Measurements from ENCODE around the gene CACNA2D2. TPM values are rescaled to one million over a fixed set of nuclear protein-coding genes. Genes with fewer than 3 reads are reported as not detected.

CACNA2D2 gene
- total RNA-seq, 2 experiments from 2014 or later, result 0.60 to 0.62 TPM

- no peaks in the 10 kb centered on the region for H3K36me3 Mint-ChIP-seq (ENCODE audit: low read depth)
- no peak overlapping the region for H3K4me3 Mint-ChIP-seq
- DNase-seq, result no peak
- CTCF ChIA-PET, result interaction anchor here (1.0 to 1.4 kb wide), 2 partner anchors 10 to 123 kb away, joined by 3 to 5 read pairs; no protein-coding TSS in a partner anchor
- no peaks in the 10 kb centered on the region for H3K9me3 Mint-ChIP-seq
- H3K4me1 Mint-ChIP-seq, result peaks cover 15% of the 10 kb centered on the region
- no peak overlapping the region for H3K27ac Mint-ChIP-seq
- POLR2A ChIA-PET, result no interaction called here
- peaks cover 2% of the 10 kb centered on the region for H3K27me3 Mint-ChIP-seq
These were observed 134.3 kb downstream of the CACNA2D2 start for GRCh38 chr3:50369012-50369670.

DNA sequence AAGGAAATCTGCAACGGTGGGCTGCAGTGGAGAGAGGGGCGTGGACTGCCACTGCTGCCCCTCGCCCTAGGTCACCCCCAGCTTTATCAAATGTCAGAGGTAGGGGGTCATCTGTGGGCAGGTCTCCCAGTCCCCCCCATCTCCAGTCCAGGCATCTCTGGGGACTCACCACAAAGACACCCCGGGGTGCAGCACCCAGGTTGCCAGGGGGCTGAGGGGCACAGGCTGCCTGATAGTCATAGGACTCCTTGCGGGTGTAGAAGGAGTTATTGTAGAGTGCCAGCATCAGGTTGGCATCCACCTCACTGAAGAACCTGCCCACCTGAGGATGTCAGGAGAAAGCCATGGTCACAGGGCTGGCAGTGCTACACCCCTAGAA, 137.6 kb downstream of the CACNA2D2 start:
- Mint-ChIP-seq H3K9me3 (no peaks in the 10 kb centered on the region), H3K27me3 (no peaks in the 10 kb centered on the region), H3K36me3 (ENCODE audit: low read depth) (no peaks in the 10 kb centered on the region), H3K4me1 (peaks cover 13% of the 10 kb centered on the region), H3K27ac (peak overlapping the region; percentile 92), H3K4me3 (peak overlapping the region; percentile 76)
- DNase-seq, result no peak
- POLR2A ChIA-PET, result interaction anchor here (0.6 to 1.0 kb wide), 2 partner anchors 15 to 660 kb away, joined by 3 to 9 read pairs; partner anchors contain the start of genes CYB561D2 and NPRL2
- CTCF ChIA-PET, result interaction anchor here (1.0 to 1.1 kb wide), 3 partner anchors 9 to 226 kb away, joined by 3 to 4 read pairs (median 3); no protein-coding TSS in a partner anchor

DNA sequence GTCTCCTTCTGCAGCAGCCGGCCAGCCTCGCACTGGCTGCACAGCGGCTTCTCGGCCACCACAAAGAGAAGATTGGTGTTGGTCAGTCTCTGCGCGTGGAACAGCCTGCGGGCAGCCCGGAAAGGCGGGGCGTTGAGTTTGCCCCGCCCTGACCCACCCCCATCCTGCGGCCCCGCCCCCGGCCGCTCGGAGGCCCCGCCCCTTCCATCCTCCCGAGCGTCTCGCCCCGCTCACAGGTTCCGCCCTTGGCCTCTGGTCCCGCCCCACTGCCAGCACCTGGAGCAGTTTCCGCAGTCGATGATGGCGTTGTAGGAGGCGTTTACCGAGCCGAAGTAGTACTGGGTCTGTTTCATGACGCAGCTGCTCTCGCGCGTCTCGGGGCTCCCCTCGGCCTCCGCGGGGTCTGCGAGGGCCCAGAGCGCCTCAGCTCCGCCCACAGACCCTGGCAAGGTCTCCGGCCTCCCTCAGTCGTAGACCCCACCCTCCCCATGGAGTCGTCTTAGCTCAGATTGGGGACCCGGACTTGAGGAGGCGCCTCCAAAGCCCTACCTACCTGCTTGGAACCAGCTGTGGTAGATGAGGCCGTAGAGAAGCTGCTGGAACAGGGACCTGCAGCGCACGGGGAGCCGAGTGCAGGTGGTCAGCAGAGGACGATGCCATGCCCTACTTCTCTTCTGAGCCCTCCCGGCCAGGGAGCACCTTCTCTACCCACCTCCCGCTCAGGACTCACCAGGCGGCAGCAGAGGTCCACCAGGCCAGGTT, 138.2 kb downstream of the CACNA2D2 start:
- Mint-ChIP-seq H3K4me1 (peaks cover 13% of the 10 kb centered on the region), H3K9me3 (no peaks in the 10 kb centered on the region), H3K27ac (peak overlapping the region; percentile 92), H3K4me3 (peak overlapping the region; percentile 76), H3K36me3 (ENCODE audit: low read depth) (no peaks in the 10 kb centered on the region), H3K27me3 (no peaks in the 10 kb centered on the region)
- ChIA-PET POLR2A (interaction anchor here (0.6 to 1.0 kb wide), 2 partner anchors 15 to 661 kb away, joined by 3 to 9 read pairs; partner anchors contain the start of genes CYB561D2 and NPRL2), CTCF (interaction anchor here (0.6 to 1.1 kb wide), 5 partner anchors 8 to 119 kb away, joined by 3 to 4 read pairs (median 4); no protein-coding TSS in a partner anchor)
- DNase-seq, result peak; percentile 97

GRCh38 chr3:50364573-50365079, 138.8 kb downstream of the CACNA2D2 start:
- Mint-ChIP-seq H3K27ac (peak overlapping the region; percentile 73), H3K4me1 (peaks cover 17% of the 10 kb centered on the region), H3K27me3 (no peaks in the 10 kb centered on the region), H3K9me3 (no peaks in the 10 kb centered on the region), H3K4me3 (peak overlapping the region; percentile 76), H3K36me3 (ENCODE audit: low read depth) (no peaks in the 10 kb centered on the region)
- CTCF ChIA-PET, result interaction anchor here (0.6 to 1.0 kb wide), 2 partner anchors 10 to 118 kb away, joined by 3 to 4 read pairs; no protein-coding TSS in a partner anchor
- no peak for DNase-seq
- POLR2A ChIA-PET, result interaction anchor here (1.0 kb wide), 1 partner anchor 14 kb away, joined by 3 read pairs; the partner anchor contains the start of genes CYB561D2 and NPRL2

DNA sequence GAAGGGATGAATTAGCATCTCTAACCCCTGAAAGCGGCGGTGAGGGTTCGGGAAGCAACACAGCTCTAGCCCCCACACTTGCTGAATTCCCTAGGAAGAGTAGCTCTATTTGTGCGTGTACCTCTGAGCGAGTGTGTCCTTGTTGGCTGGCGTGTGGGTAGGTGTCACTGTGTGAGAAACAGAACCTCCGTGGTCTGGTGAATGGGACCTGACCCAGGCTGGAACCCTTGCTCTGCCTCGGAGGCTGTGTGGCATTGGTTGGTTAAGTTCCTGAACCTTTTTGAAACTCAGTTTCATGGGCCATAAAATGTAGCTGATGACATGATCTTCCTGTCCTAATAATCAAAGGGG, 143.7 kb downstream of the CACNA2D2 start:
- H3K27ac Mint-ChIP-seq, result peak overlapping the region; percentile 96
- CTCF ChIA-PET, result interaction anchor here (1.2 kb wide), 1 partner anchor 8 kb away, joined by 3 read pairs; no protein-coding TSS in a partner anchor
- POLR2A ChIA-PET, result no interaction called here

GRCh38 chr3:50358911-50359759, 144.3 kb downstream of the CACNA2D2 start, which contains the start of gene TMEM115:
Gene TMEM115, minus strand, starts transcription at chr3:50359521. Its CDS starts 458 bp downstream, at chr3:50359063.
- peak; percentile 98 for DNase-seq
- ChIA-PET CTCF (interaction anchor here (1.2 kb wide), 1 partner anchor 8 kb away, joined by 3 read pairs; no protein-coding TSS in a partner anchor), POLR2A (no interaction called here)
- Mint-ChIP-seq H3K36me3 (ENCODE audit: low read depth) (peaks cover 23% of the 10 kb centered on the region), H3K4me3 (peak within 1 kb of the TSS; percentile 99), H3K27me3 (no peaks in the 10 kb centered on the region), H3K27ac (peak within 1 kb of the TSS; percentile 96), H3K4me1 (peaks cover 41% of the 10 kb centered on the region), H3K9me3 (no peaks in the 10 kb centered on the region)

More for the DNA sequence above, 143.7 kb downstream of the CACNA2D2 start:
- no peak for DNase-seq
- peak overlapping the region; percentile 99 for H3K4me3 Mint-ChIP-seq
- no peaks in the 10 kb centered on the region for H3K27me3 Mint-ChIP-seq
- no peaks in the 10 kb centered on the region for H3K9me3 Mint-ChIP-seq
- H3K36me3 Mint-ChIP-seq (ENCODE audit: low read depth), result peaks cover 20% of the 10 kb centered on the region
- peaks cover 42% of the 10 kb centered on the region for H3K4me1 Mint-ChIP-seq

GRCh38 chr3:50358355-50358910, 145.0 kb downstream of the CACNA2D2 start:
- Mint-ChIP-seq H3K36me3 (ENCODE audit: low read depth) (peaks cover 23% of the 10 kb centered on the region), H3K9me3 (no peaks in the 10 kb centered on the region), H3K4me3 (peak overlapping the region; percentile 99), H3K4me1 (peaks cover 41% of the 10 kb centered on the region), H3K27ac (peak overlapping the region; percentile 85), H3K27me3 (no peaks in the 10 kb centered on the region)
- CTCF ChIA-PET, result no interaction called here
- no peak for DNase-seq
- POLR2A ChIA-PET, result no interaction called here

- Mint-ChIP-seq H3K9me3 (no peaks in the 10 kb centered on the region), H3K36me3 (ENCODE audit: low read depth) (peaks cover 28% of the 10 kb centered on the region), H3K27ac (peak overlapping the region; percentile 85), H3K4me3 (peak overlapping the region; percentile 99), H3K4me1 (peaks cover 44% of the 10 kb centered on the region), H3K27me3 (no peaks in the 10 kb centered on the region)
- CTCF ChIA-PET, result interaction anchor here (0.5 to 2.2 kb wide), 7 partner anchors 8 to 267 kb away, joined by 3 to 10 read pairs (median 4); no protein-coding TSS in a partner anchor
- no peak for DNase-seq
- POLR2A ChIA-PET, result interaction anchor here (0.6 kb wide), 1 partner anchor 15 kb away, joined by 3 read pairs; no protein-coding TSS in a partner anchor
These were observed 146.0 kb downstream of the CACNA2D2 start for GRCh38 chr3:50357481-50357880.

DNA sequence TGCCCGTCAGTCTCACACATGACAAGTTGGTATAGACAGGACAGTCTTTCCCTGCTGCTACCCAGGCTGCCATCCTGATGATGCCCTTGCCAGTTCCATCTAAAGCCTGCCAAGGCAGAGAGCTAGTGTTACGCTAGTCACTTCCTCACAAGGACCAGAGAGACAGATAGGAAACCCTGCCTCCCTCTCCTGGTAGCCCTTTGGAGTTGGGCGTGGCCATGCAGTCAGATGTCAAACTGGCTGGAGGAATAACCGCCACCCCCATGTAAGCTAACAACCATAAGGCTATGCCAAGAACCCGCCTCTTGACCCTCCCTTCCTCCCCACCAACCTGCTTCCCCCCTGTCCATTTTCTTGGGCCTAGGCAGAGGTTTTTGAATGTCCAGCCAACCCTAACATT, 146.9 kb downstream of the CACNA2D2 start:
- Mint-ChIP-seq H3K4me3 (peak overlapping the region; percentile 99), H3K4me1 (peaks cover 48% of the 10 kb centered on the region), H3K9me3 (no peaks in the 10 kb centered on the region), H3K27me3 (no peaks in the 10 kb centered on the region), H3K36me3 (ENCODE audit: low read depth) (peaks cover 29% of the 10 kb centered on the region), H3K27ac (peak overlapping the region; percentile 36)
- ChIA-PET CTCF (interaction anchor here (0.6 to 2.2 kb wide), 5 partner anchors 9 to 836 kb away, joined by 3 to 10 read pairs (median 4); no protein-coding TSS in a partner anchor), POLR2A (no interaction called here)
- DNase-seq, result no peak

- H3K36me3 Mint-ChIP-seq (ENCODE audit: low read depth), result peaks cover 31% of the 10 kb centered on the region
These were observed 147.4 kb downstream of the CACNA2D2 start for GRCh38 chr3:50355829-50356552.

DNA sequence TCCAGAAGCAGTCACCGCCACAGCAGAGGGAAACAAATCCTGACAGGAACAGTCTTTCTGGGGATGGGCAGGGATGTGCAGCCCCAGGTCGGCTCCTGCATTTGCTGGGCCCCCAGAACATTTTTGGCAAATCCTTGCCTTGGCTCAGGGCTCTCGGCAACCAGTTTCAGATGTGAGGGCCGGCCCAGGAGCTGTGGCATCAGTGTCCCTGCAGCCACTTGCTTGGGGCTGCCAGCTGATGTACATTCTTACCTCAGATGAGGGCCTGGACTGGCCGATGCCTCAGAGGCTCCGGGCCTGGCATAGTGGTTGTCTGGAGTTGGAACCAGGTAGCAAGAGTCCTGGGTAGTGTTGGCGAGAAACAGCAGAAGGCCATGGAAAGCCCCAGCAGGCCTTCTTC, 148.6 kb downstream of the CACNA2D2 start:
- no peaks in the 10 kb centered on the region for H3K9me3 Mint-ChIP-seq
- ChIA-PET CTCF (interaction anchor here (1.1 to 1.9 kb wide), 4 partner anchors 9 to 262 kb away, joined by 3 to 5 read pairs (median 4); partner anchors contain the start of genes HYAL3, MAPKAPK3, NAA80 and RASSF1), POLR2A (no interaction called here)
- peaks cover 34% of the 10 kb centered on the region for H3K36me3 Mint-ChIP-seq (ENCODE audit: low read depth)
- DNase-seq, result no peak
- no peak overlapping the region for H3K27ac Mint-ChIP-seq
- H3K4me1 Mint-ChIP-seq, result peaks cover 60% of the 10 kb centered on the region
- no peaks in the 10 kb centered on the region for H3K27me3 Mint-ChIP-seq
- no peak overlapping the region for H3K4me3 Mint-ChIP-seq

More at GRCh38 chr3:50355829-50356552, 147.4 kb downstream of the CACNA2D2 start:
- Mint-ChIP-seq H3K27me3 (no peaks in the 10 kb centered on the region), H3K4me1 (peaks cover 54% of the 10 kb centered on the region), H3K4me3 (peak overlapping the region; percentile 99), H3K9me3 (no peaks in the 10 kb centered on the region), H3K27ac (peak overlapping the region; percentile 13)
- ChIA-PET POLR2A (no interaction called here), CTCF (interaction anchor here (1.0 to 2.2 kb wide), 3 partner anchors 9 to 14 kb away, joined by 3 to 10 read pairs (median 4); no protein-coding TSS in a partner anchor)
- DNase-seq, result no peak

All from activated CD4-positive, alpha-beta T cell treated with anti-CD3 and anti-CD28 coated beads, Interleukin-2, amount 10 ng/mL, durations not matched to agents 7 days and 5 days (primary cell).